ENCODE results near the gene CDKAL1.

DNA sequence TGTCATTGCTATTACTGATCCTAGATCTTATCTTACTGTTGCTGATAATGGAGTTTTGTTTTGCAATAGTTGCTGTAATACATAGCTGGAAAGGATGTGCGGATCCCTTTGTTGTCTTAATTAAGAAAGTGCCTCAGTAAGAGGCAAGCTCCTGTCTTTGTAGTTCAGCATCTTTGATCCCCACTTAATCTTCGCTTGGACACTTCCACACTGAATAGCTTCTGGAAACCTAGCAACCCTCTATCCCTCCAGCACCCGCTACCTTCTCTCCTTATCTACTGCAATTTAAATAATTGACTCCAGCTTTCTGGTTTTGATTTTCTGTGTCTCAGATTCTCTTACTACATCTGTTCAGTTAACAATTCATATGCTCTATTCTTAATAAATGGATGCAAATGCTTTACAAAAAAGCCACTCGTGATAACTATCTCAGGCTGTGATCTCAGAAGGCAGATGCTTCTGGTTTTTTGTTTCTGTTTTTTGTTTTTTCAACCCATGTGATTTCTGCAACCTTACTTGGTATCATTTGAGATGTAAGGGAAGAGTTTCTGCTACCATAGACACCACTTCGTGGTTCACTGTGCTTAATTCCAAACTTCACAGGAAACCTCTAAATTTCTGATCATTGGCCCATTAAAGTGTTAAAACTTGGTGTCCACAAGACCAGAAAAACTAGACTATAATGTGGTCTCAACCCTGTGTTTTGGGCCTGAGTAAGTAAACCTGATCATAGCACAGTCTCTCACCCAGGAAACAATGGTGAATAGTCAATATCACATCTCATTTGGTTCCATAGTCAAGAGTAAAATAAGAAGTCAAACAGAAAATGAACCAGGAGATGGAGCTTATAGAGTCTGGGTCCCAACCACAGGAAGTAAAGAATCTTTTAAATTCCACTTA is 707.2 kb downstream of the CDKAL1 start:
- no peak for TF ChIP-seq SIN3A (IDR thresholded peaks at IDR 0.05; ENCODE audit: borderline replicate concordance, insufficient read depth, low read length)
- TF ChIP-seq TAF1 (IDR thresholded peaks at IDR 0.05; ENCODE audit: borderline replicate concordance, insufficient read depth, low read length): no peak
- TF ChIP-seq, protein P1, sequence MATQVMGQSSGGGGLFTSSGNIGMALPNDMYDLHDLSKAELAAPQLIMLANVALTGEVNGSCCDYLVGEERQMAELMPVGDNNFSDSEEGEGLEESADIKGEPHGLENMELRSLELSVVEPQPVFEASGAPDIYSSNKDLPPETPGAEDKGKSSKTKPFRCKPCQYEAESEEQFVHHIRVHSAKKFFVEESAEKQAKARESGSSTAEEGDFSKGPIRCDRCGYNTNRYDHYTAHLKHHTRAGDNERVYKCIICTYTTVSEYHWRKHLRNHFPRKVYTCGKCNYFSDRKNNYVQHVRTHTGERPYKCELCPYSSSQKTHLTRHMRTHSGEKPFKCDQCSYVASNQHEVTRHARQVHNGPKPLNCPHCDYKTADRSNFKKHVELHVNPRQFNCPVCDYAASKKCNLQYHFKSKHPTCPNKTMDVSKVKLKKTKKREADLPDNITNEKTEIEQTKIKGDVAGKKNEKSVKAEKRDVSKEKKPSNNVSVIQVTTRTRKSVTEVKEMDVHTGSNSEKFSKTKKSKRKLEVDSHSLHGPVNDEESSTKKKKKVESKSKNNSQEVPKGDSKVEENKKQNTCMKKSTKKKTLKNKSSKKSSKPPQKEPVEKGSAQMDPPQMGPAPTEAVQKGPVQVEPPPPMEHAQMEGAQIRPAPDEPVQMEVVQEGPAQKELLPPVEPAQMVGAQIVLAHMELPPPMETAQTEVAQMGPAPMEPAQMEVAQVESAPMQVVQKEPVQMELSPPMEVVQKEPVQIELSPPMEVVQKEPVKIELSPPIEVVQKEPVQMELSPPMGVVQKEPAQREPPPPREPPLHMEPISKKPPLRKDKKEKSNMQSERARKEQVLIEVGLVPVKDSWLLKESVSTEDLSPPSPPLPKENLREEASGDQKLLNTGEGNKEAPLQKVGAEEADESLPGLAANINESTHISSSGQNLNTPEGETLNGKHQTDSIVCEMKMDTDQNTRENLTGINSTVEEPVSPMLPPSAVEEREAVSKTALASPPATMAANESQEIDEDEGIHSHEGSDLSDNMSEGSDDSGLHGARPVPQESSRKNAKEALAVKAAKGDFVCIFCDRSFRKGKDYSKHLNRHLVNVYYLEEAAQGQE (IDR thresholded peaks at IDR 0.05; ENCODE audit: insufficient read depth in 1 of 2, low read depth in 2 of 2, low read length in 2 of 2): no peak
